NCI-H2227 (cell line): ENCODE data around the gene B3GNT5.

Source experiments
- DNase-seq: peaks from one replicate; lab custom pipeline; 2025; ENCODE audit not compliant: unreplicated experiment; lab: John Stamatoyannopoulos, UW

The B3GNT5 gene

GRCh38 chr3:183287301-183287971, 34.4 kb downstream of the B3GNT5 start:
- DNase-seq, result no peak

- DNase-seq, result no peak
These were observed 35.1 kb downstream of the B3GNT5 start for GRCh38 chr3:183288117-183288516.

GRCh38 chr3:183290216-183290615, 37.2 kb downstream of the B3GNT5 start:
- DNase-seq, result no peak

- DNase-seq, result no peak
These were observed 38.5 kb downstream of the B3GNT5 start for GRCh38 chr3:183291497-183292031.

- DNase-seq, result no peak
These were observed 40.9 kb downstream of the B3GNT5 start for GRCh38 chr3:183293966-183294365.

GRCh38 chr3:183295211-183295610, 42.2 kb downstream of the B3GNT5 start:
- no peak for DNase-seq

GRCh38 chr3:183296944-183297343, 43.9 kb downstream of the B3GNT5 start:
- DNase-seq, result no peak

GRCh38 chr3:183298701-183299153, 45.7 kb downstream of the B3GNT5 start:
- DNase-seq, result peak; percentile 50

- DNase-seq, result no peak
These were observed 46.9 kb downstream of the B3GNT5 start for GRCh38 chr3:183299976-183300375.

- DNase-seq, result no peak
These were observed 48.0 kb downstream of the B3GNT5 start for GRCh38 chr3:183300996-183301562.

GRCh38 chr3:183301937-183302580, 49.0 kb downstream of the B3GNT5 start:
- DNase-seq, result no peak

- DNase-seq, result no peak
These were observed 50.6 kb downstream of the B3GNT5 start for GRCh38 chr3:183303690-183304089.

- DNase-seq, result no peak
These were observed 54.0 kb downstream of the B3GNT5 start for GRCh38 chr3:183306798-183307671.

- DNase-seq, result no peak
These were observed 54.7 kb downstream of the B3GNT5 start for GRCh38 chr3:183307749-183308148.

GRCh38 chr3:183308751-183309150, 55.7 kb downstream of the B3GNT5 start:
- DNase-seq, result no peak

- DNase-seq, result no peak
These were observed 56.2 kb downstream of the B3GNT5 start for GRCh38 chr3:183309276-183309675.

- no peak for DNase-seq
These were observed 57.9 kb downstream of the B3GNT5 start for GRCh38 chr3:183310936-183311335.

- DNase-seq, result no peak
These were observed 59.4 kb downstream of the B3GNT5 start for GRCh38 chr3:183312433-183312832.

GRCh38 chr3:183313351-183313750, 60.3 kb downstream of the B3GNT5 start:
- no peak for DNase-seq

GRCh38 chr3:183313764-183314163, 60.7 kb downstream of the B3GNT5 start:
- DNase-seq, result no peak

- DNase-seq, result no peak
These were observed 62.7 kb downstream of the B3GNT5 start for GRCh38 chr3:183315739-183316138.
